ENCODE data around the gene GATAD1. TPM values are rescaled to one million over a fixed set of nuclear protein-coding genes. Genes with fewer than 3 reads are reported as not detected.

Gene GATAD1
- total and polyA plus RNA-seq, 2 experiments from 2014 or later, result 15.4 to 30.8 TPM

DNA sequence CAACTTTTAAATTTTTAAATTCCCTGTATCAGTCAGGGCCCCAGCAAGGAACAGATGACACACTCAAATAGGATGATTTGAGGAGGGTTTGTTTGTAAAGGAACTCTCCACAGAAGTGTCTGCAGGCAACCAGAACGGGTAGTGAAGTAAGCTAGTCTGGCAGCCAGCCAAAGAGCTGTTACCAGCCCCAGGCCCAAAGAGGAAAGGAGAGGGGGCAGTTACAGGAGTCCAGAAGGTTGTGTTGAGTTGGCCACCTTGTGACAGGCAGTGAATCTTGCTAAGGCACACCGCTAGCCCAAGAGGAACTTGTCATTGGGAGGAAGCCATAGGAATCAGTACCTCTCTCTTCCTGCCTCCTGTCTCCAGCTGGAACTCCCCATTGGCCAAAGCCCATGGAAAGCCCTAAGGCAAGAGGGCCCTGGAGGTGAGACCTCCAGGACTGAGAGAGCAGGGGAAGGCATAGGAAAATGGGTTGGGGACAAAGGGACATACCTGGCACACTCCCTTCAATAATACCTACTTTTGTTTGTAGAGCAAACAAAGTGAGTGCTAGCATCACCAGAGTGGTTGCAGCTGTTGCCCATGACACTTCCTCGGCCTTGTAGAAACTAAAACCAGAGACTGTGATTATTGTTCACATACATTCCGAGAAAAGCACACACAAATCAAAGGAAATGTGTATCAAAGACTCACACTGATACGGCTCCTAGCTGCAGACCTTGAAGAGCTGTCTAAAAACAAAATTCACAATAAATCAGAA, 25.4 kb upstream of the GATAD1 start (continued):
- TF ChIP-seq, protein P1, sequence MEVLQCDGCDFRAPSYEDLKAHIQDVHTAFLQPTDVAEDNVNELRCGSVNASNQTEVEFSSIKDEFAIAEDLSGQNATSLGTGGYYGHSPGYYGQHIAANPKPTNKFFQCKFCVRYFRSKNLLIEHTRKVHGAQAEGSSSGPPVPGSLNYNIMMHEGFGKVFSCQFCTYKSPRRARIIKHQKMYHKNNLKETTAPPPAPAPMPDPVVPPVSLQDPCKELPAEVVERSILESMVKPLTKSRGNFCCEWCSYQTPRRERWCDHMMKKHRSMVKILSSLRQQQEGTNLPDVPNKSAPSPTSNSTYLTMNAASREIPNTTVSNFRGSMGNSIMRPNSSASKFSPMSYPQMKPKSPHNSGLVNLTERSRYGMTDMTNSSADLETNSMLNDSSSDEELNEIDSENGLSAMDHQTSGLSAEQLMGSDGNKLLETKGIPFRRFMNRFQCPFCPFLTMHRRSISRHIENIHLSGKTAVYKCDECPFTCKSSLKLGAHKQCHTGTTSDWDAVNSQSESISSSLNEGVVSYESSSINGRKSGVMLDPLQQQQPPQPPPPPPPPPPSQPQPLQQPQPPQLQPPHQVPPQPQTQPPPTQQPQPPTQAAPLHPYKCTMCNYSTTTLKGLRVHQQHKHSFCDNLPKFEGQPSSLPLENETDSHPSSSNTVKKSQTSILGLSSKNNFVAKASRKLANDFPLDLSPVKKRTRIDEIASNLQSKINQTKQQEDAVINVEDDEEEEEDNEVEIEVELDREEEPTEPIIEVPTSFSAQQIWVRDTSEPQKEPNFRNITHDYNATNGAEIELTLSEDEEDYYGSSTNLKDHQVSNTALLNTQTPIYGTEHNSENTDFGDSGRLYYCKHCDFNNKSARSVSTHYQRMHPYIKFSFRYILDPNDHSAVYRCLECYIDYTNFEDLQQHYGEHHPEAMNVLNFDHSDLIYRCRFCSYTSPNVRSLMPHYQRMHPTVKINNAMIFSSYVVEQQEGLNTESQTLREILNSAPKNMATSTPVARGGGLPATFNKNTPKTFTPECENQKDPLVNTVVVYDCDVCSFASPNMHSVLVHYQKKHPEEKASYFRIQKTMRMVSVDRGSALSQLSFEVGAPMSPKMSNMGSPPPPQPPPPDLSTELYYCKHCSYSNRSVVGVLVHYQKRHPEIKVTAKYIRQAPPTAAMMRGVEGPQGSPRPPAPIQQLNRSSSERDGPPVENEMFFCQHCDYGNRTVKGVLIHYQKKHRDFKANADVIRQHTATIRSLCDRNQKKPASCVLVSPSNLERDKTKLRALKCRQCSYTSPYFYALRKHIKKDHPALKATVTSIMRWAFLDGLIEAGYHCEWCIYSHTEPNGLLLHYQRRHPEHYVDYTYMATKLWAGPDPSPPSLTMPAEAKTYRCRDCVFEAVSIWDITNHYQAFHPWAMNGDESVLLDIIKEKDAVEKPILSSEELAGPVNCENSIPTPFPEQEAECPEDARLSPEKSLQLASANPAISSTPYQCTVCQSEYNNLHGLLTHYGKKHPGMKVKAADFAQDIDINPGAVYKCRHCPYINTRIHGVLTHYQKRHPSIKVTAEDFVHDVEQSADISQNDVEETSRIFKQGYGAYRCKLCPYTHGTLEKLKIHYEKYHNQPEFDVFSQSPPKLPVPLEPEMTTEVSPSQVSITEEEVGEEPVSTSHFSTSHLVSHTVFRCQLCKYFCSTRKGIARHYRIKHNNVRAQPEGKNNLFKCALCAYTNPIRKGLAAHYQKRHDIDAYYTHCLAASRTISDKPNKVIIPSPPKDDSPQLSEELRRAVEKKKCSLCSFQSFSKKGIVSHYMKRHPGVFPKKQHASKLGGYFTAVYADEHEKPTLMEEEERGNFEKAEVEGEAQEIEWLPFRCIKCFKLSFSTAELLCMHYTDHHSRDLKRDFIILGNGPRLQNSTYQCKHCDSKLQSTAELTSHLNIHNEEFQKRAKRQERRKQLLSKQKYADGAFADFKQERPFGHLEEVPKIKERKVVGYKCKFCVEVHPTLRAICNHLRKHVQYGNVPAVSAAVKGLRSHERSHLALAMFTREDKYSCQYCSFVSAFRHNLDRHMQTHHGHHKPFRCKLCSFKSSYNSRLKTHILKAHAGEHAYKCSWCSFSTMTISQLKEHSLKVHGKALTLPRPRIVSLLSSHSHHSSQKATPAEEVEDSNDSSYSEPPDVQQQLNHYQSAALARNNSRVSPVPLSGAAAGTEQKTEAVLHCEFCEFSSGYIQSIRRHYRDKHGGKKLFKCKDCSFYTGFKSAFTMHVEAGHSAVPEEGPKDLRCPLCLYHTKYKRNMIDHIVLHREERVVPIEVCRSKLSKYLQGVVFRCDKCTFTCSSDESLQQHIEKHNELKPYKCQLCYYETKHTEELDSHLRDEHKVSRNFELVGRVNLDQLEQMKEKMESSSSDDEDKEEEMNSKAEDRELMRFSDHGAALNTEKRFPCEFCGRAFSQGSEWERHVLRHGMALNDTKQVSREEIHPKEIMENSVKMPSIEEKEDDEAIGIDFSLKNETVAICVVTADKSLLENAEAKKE (CRISPR knock-in tag; IDR thresholded peaks at IDR 0.05), result no peak

DNA sequence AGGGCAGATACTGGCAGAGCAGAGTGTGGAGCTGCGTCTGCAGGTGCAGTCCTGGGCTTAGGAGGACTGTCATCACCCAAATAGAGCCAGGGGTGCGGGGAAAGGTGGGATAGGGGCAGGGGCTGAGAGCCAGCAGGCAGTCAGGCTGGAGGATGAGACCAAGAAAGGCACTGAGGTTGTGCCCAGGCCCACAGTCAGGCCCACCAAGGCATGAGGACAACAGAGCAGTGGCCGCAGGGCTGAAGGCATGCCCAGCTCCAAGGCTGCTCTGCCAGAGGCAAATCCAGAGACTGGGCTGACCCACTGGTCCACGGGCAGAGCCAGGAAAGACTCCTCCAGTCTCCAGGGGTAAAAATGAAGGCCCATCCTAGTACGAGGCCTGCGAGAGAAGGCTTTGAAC, 24.4 kb upstream of the GATAD1 start:
- Mint-ChIP-seq H3K27me3 (ENCODE audit: insufficient read depth, low read depth, poor library complexity) (peaks cover 9% of the 10 kb centered on the region), H3K36me3 (ENCODE audit: low read depth) (no peaks in the 10 kb centered on the region), H3K27ac (no peak overlapping the region), H3K4me3 (no peak overlapping the region; the same call in 2 of the 3 replicates), H3K4me1 (peaks cover 16% of the 10 kb centered on the region), H3K9me3 (no peaks in the 10 kb centered on the region)
- Histone ChIP-seq H3K4me2 (no peak overlapping the region), H3K4me1 (ENCODE audit: insufficient read depth) (peaks cover 6% of the 10 kb centered on the region), H3F3A (replicated peaks; ENCODE audit: low read depth) (no peaks in the 10 kb centered on the region), H3K9me2 (ENCODE audit: insufficient read depth) (no peaks in the 10 kb centered on the region), H4K20me1 (replicated peaks; ENCODE audit: insufficient read depth) (no peaks in the 10 kb centered on the region), H2AFZ (no peak overlapping the region), H3K27me3 (ENCODE audit: insufficient read depth) (no peaks in the 10 kb centered on the region), H3K36me3 (ENCODE audit: insufficient read depth) (no peaks in the 10 kb centered on the region), H3K79me2 (replicated peaks; ENCODE audit: insufficient read depth) (no peaks in the 10 kb centered on the region), H3K4me3 (no peak overlapping the region), H3K27ac (ENCODE audit: low read depth) (no peak overlapping the region)
- DNase-seq (ENCODE audit: low spot score) (no peak), ATAC-seq (no peak)
- TF ChIP-seq ZNF331 (CRISPR knock-in tag; IDR thresholded peaks at IDR 0.05; ENCODE audit: low read depth) (no peak), STAT1 (IDR thresholded peaks at IDR 0.05; ENCODE audit: unreplicated experiment) (no peak), NANOG (IDR thresholded peaks at IDR 0.05; ENCODE audit: borderline replicate concordance) (no peak), JUNB (IDR thresholded peaks at IDR 0.05; ENCODE audit: unreplicated experiment) (no peak)
- TF ChIP-seq, protein P2, sequence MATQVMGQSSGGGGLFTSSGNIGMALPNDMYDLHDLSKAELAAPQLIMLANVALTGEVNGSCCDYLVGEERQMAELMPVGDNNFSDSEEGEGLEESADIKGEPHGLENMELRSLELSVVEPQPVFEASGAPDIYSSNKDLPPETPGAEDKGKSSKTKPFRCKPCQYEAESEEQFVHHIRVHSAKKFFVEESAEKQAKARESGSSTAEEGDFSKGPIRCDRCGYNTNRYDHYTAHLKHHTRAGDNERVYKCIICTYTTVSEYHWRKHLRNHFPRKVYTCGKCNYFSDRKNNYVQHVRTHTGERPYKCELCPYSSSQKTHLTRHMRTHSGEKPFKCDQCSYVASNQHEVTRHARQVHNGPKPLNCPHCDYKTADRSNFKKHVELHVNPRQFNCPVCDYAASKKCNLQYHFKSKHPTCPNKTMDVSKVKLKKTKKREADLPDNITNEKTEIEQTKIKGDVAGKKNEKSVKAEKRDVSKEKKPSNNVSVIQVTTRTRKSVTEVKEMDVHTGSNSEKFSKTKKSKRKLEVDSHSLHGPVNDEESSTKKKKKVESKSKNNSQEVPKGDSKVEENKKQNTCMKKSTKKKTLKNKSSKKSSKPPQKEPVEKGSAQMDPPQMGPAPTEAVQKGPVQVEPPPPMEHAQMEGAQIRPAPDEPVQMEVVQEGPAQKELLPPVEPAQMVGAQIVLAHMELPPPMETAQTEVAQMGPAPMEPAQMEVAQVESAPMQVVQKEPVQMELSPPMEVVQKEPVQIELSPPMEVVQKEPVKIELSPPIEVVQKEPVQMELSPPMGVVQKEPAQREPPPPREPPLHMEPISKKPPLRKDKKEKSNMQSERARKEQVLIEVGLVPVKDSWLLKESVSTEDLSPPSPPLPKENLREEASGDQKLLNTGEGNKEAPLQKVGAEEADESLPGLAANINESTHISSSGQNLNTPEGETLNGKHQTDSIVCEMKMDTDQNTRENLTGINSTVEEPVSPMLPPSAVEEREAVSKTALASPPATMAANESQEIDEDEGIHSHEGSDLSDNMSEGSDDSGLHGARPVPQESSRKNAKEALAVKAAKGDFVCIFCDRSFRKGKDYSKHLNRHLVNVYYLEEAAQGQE (IDR thresholded peaks at IDR 0.05; ENCODE audit: unreplicated experiment), result no peak
- TF ChIP-seq, protein P3, sequence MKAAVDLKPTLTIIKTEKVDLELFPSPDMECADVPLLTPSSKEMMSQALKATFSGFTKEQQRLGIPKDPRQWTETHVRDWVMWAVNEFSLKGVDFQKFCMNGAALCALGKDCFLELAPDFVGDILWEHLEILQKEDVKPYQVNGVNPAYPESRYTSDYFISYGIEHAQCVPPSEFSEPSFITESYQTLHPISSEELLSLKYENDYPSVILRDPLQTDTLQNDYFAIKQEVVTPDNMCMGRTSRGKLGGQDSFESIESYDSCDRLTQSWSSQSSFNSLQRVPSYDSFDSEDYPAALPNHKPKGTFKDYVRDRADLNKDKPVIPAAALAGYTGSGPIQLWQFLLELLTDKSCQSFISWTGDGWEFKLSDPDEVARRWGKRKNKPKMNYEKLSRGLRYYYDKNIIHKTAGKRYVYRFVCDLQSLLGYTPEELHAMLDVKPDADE (IDR thresholded peaks at IDR 0.05), result no peak

Data from GM23338 (cell line).